ENCODE results near the gene B3GNT5. TPM values are rescaled to one million over a fixed set of nuclear protein-coding genes. Genes with fewer than 3 reads are reported as not detected.

The B3GNT5 gene
- total and polyA plus RNA-seq, 2 donors (not counting 3 experiments of a cell fraction or from before 2014, with no cell fraction given), result 4.1 to 25.6 TPM

- intact Hi-C loops (cut with micrococcal nuclease), result no loop called here
- Histone ChIP-seq H3K4me2 (ENCODE audit: insufficient read depth, low read length) (no peak overlapping the region), H3K79me2 (ENCODE audit: control insufficient read depth, insufficient read depth, low read length) (no peaks in the 10 kb centered on the region), H3K27me3 (ENCODE audit: control insufficient read depth in 2 of 2, insufficient read depth in 2 of 2, low read length in 2 of 2) (peaks cover 0 to 1% of the 10 kb centered on the region in 2 experiments), H3K4me3 (replicated peaks in 1 of 3; ENCODE audit: insufficient read depth in 1 of 3, low read depth in 1 of 3, low read length in 3 of 3) (no peak overlapping the region), H3K4me1 (ENCODE audit: control insufficient read depth, extremely low read depth, insufficient read depth, low read length) (peaks cover 12% of the 10 kb centered on the region), H3K36me3 (ENCODE audit: control insufficient read depth in 2 of 2, extremely low read depth in 1 of 2, insufficient read depth in 2 of 2, low read length in 2 of 2) (no peaks in the 10 kb centered on the region), H3K9me3 (replicated peaks; ENCODE audit: control insufficient read depth, insufficient read depth, low read length) (no peaks in the 10 kb centered on the region), H4K20me1 (replicated peaks; ENCODE audit: control insufficient read depth, extremely low read depth, insufficient read depth, low read length) (no peaks in the 10 kb centered on the region), H3K27ac (ENCODE audit: insufficient read depth, low read depth, low read length) (no peak overlapping the region), H3K9me1 (replicated peaks; ENCODE audit: control insufficient read depth, extremely low read depth, insufficient read depth, low read length) (no peaks in the 10 kb centered on the region), H3K9ac (replicated peaks; ENCODE audit: extremely low read depth, insufficient read depth, low read length) (no peak overlapping the region), H2AFZ (ENCODE audit: low read depth, low read length) (no peak overlapping the region)
- DNase-seq (ENCODE audit: low read depth, low spot score), result no peak
- no TSS peak for BruUV-seq (replicated peaks)
- FAIRE-seq, result no peak
- ChIA-PET CTCF (interaction anchor here (1.1 to 2.0 kb wide), 2 partner anchors 10 to 140 kb away, joined by 4 to 8 read pairs; partner anchors contain the start of gene B3GNT5), POLR2A (no interaction called here)
- TF ChIP-seq CTCF (IDR thresholded peaks at IDR 0.05; ENCODE audit: extremely low read depth in 1 of 2, insufficient read depth in 1 of 2, low read depth in 1 of 2, low read length in 2 of 2) (no peak), POLR2A (IDR thresholded peaks at IDR 0.05; ENCODE audit: low read depth, low read length) (no peak), GATA2 (IDR thresholded peaks at IDR 0.05; ENCODE audit: insufficient read depth, insufficient read length, low read depth, low read length) (no peak), MYC (IDR thresholded peaks at IDR 0.05; ENCODE audit: low read depth, low read length) (no peak), EZH2 (IDR thresholded peaks at IDR 0.05; ENCODE audit: borderline replicate concordance, low read depth, low read length, severe bottlenecking) (no peak), MAX (IDR thresholded peaks at IDR 0.05; ENCODE audit: insufficient read depth, insufficient read length) (no peak), POLR2AphosphoS5 (IDR thresholded peaks at IDR 0.05; ENCODE audit: insufficient read depth, low read depth, low read length) (no peak), FOS (IDR thresholded peaks at IDR 0.05; ENCODE audit: borderline replicate concordance, insufficient read depth, low read length) (no peak)
- dilution Hi-C loops (cut with MboI; ENCODE audit: extremely low pct_ligation_motif_present, low sequenced_read_pairs), result no loop called here
These were observed 10.6 kb upstream of the B3GNT5 start for GRCh38 chr3:183242431-183242830.
